H1 (cell line): ENCODE measurements around the gene TGFBR2.

Source experiments
- ATF2 ChIP-seq: IDR thresholded peaks from 2 replicates; pipeline ENCODE4 v1.6.1; 2012; ENCODE audit warnings: low read length, inconsistent platforms
- CBX5 ChIP-seq: fragments of 300-800, 300-1000 bp; sonication (generic); IDR thresholded peaks from 2 replicates; pipeline ENCODE4 v1.7.1; 2016; ENCODE audit warnings: antibody characterized with exemption, low read length, low read depth
- GABPA ChIP-seq: IDR thresholded peaks from 2 replicates; pipeline ENCODE4 v1.6.1; 2011; ENCODE audit warnings: mild to moderate bottlenecking, low read length, moderate library complexity, borderline replicate concordance; ENCODE audit not compliant: insufficient read depth
- JUND ChIP-seq: IDR thresholded peaks from 2 replicates; pipeline ENCODE4 v1.6.1; 2011; ENCODE audit warnings: mild to moderate bottlenecking, improper control_type of control experiment, low read length
- POLR2AphosphoS5 ChIP-seq: IDR thresholded peaks from 2 replicates; pipeline ENCODE4 v1.6.1; 2011; ENCODE audit warnings: low read depth, low read length
- SRF ChIP-seq: IDR thresholded peaks from 2 replicates; pipeline ENCODE4 v1.6.1; 2011; ENCODE audit warnings: mild to moderate bottlenecking, low read depth, low read length, moderate library complexity
- TBP ChIP-seq: IDR thresholded peaks from 2 replicates; pipeline ENCODE4 v1.6.1; 2011; ENCODE audit warnings: low read depth, low read length, improper control_type of control experiment
- TEAD4 ChIP-seq: IDR thresholded peaks from 2 replicates; pipeline ENCODE4 v1.6.1; 2012; ENCODE audit warnings: low read depth, low read length, inconsistent platforms, mixed read lengths
- YY1 ChIP-seq: IDR thresholded peaks from 2 replicates; pipeline ENCODE4 v1.6.1; 2011; ENCODE audit warnings: low read depth, mild to moderate bottlenecking, low read length
- TF ChIP-seq, protein P1 (sequence below), 3 experiments: IDR thresholded peaks; 1 replicate in 2 of 3; 2 replicates in 1 of 3; pipeline versions ENCODE4 v1.5.1 to v1.6.1; 2011; ENCODE audit warnings: low read length in 3 of 3, mild to moderate bottlenecking in 3 of 3, inconsistent platforms in 2 of 3, low read depth in 1 of 3, moderate library complexity in 1 of 3; ENCODE audit not compliant: insufficient read depth in 1 of 3; ENCODE audit errors: control extremely low read depth in 1 of 3

GRCh38 chr3:30670292-30670691, 63.9 kb downstream of the TGFBR2 start:
- TF ChIP-seq, protein P1, sequence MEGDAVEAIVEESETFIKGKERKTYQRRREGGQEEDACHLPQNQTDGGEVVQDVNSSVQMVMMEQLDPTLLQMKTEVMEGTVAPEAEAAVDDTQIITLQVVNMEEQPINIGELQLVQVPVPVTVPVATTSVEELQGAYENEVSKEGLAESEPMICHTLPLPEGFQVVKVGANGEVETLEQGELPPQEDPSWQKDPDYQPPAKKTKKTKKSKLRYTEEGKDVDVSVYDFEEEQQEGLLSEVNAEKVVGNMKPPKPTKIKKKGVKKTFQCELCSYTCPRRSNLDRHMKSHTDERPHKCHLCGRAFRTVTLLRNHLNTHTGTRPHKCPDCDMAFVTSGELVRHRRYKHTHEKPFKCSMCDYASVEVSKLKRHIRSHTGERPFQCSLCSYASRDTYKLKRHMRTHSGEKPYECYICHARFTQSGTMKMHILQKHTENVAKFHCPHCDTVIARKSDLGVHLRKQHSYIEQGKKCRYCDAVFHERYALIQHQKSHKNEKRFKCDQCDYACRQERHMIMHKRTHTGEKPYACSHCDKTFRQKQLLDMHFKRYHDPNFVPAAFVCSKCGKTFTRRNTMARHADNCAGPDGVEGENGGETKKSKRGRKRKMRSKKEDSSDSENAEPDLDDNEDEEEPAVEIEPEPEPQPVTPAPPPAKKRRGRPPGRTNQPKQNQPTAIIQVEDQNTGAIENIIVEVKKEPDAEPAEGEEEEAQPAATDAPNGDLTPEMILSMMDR (IDR thresholded peaks at IDR 0.05; ENCODE audit: control extremely low read depth in 1 of 3, insufficient read depth in 1 of 3, low read depth in 1 of 3, low read length in 3 of 3): no peak
- TF ChIP-seq ATF2: no peak
- no peak for TF ChIP-seq YY1
- TF ChIP-seq TEAD4: no peak
- no peak for TF ChIP-seq SRF
- TF ChIP-seq JUND: no peak
- no peak for TF ChIP-seq CBX5
- TF ChIP-seq POLR2AphosphoS5: no peak
- no peak for TF ChIP-seq GABPA
- no peak for TF ChIP-seq TBP
